Fibroblast of skin of abdomen (primary cell): ENCODE measurements around the gene OR10A2. TPM values are rescaled to one million over a fixed set of nuclear protein-coding genes. Genes with fewer than 3 reads are reported as not detected.
"Not testable (repeated sequence)": the region's sequence is repeated elsewhere in the genome, so short reads cannot be mapped to it uniquely, and the experiment has no call there.

Experiments used
- DNase-seq: peaks from one replicate; pipeline ENCODE4 v3.0.0-alpha.2; 2013
- polyA plus RNA-seq, 2 experiments: library from polyadenylated mRNA; unstranded; fragments of 120-200 nt; gene quantifications; one replicate each; pipeline ENCODE4 v1.2.1, GENCODE V29; 2013; ENCODE audit not compliant: insufficient read length in 2 of 2

OR10A2 gene, protein sequence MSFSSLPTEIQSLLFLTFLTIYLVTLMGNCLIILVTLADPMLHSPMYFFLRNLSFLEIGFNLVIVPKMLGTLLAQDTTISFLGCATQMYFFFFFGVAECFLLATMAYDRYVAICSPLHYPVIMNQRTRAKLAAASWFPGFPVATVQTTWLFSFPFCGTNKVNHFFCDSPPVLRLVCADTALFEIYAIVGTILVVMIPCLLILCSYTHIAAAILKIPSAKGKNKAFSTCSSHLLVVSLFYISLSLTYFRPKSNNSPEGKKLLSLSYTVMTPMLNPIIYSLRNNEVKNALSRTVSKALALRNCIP
- polyA plus RNA-seq (2013, experiment 1 of 2; ENCODE audit: insufficient read length) = not detected
- not detected for polyA plus RNA-seq (2013, experiment 2 of 2; ENCODE audit: insufficient read length)

DNA sequence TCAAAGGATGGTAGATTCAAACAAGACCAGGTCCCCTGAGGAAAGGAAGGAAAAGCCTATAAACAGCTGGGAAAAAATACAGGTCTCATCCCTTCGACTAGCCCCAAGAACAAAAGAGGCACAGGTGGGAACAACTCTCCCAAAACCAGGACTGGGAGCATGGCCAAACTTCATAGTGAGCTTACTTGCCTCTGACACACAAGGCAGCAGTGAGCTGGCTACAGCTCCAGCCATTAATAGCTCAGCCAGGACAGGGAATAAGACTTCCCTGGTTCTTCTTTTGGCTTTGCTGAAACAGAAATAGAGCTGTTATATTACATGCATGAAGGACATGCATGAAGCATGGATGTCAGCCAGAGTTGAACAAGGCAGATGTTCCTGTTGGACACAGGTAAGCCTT is at the start of gene OR10A2:
Gene OR10A2 (plus strand): TSS at position 97 of the 400 bp plus-strand sequence. CDS start 6,698 bp downstream, outside the sequence.
- no peak for DNase-seq

DNA sequence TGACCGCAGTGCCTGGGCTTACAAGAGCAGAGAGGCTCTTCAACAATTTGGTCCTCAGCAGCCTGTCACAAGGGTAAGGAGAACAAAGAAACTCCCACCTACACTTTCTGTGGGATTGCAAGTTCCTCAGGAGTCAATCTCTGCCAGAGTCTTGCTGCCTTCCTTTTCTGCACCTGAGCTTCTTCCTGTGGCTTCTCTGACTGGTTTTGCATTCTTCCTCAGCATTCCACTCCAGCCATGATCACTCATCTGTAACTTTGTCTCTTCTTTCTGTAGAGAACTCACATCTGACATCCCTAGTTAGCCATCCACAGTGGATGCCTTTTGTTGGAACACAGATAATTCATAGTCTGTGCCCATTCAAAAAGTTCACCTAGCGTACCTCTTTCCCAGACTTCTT is 49.2 kb upstream of the OR10A2 start:
- DNase-seq = no peak

DNA sequence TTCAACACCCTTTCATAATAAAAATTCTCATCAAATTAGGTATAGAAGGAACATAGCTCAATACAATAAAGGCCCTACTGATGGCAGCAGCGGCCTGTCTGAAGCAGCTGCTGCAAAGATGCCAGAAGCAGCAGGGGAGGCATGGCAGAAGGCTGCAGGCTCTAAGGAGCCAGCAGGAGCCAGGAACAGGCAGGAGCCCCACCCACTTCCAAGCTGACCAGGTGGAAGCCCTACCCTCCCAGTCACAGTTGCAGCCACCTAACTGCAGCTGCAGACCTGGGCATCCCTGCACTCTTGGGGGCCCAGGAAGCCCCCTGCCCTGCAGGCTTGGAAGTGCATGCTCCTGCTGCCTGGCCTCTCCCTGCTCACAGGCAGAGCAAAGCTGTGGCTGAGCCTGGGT is 45.2 kb upstream of the OR10A2 start:
- DNase-seq = no peak

DNA sequence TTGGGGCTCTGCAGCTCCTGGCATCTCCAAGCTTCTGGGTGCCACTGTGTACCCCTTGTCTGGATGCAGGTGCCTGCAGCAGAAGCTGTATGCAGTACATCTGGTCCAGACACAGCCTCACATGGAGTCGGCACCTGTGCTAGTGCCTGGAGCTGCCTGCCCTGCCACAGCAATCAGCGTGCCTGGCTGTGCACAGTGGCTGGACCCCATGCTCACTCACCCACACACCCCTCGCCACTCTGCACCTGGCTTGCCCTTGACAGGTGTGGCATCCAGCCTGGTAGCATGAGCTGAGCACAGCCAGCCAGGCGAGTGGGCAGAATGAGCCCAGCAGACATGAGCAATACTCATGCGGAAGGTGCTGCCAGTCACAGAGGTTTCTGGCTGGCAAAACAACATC is 43.9 kb upstream of the OR10A2 start:
- DNase-seq = no peak

DNA sequence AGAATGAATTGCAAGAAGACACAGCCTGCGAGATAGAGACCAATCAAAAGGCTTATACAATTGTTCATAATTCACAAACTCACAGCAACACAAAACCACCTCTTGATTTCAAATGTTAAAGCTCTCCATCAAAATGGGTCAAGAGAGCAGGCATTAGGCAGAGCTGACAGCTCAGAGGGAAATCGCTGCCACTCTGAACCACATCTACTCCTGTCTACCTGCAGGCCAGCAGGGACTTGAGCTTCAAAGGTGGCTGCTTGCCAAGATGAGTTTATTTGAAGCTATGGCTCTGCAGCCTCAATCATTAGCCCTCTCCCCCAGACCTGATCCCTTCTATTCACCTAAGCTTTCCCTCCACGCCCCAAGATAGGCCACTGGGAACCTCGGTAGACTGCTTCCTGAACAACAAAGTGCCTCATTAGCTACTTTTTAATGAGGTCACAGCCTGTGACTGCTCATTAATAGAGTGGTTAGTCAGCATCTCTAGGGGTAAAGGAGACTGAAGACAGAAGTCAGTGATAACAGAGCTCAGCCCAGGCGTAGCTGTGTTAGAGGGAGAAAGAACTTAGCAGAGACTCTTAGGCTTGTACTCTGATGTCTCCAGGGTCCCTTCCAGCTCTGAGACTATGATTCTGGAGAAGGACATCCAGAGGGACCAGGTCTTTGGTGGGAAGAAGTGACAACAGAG is 38.6 kb upstream of the OR10A2 start:
- DNase-seq = no peak

DNA sequence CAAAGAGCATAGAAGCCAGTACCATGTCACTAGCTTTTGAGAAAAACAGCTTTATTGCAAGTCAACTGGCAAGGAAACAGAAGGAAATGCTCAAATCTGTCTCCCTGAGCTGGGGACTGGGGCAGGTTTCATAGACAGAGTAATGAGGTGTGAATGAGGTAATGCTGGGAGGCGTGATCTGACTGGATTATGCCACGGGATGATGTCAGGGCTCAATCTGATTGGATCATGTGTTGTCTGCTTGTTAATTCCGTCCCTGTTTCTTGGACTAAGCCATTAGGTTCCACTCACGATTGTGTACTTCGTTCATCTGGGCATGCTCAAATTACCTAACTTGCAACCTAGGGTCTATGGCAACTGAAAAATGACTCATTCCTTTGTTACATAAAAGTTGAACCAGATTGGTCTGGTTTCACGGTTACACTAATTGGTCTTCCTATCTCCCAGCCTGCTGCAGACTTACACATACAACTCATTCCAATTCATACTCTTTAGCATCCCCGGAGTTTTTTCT is 37.6 kb upstream of the OR10A2 start:
- no peak for DNase-seq

DNA sequence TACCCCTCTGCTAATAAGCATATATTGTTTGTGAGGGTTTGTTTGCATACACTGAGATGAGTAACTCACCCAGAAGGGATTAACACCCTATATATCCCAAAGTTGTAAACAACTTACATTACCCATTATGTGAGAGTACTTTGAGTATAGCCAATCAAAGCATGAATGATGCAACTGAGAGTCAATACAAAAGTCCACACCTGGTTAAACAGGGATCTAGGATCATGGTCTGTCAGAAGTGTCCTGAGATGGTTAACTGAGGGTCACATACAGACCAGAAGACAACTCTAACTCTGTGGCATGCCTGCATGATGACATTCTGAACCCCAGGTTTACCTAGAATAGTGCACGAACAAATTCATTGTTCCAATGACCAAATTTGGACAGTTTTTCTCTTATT is 34.8 kb upstream of the OR10A2 start:
- DNase-seq = no peak

DNA sequence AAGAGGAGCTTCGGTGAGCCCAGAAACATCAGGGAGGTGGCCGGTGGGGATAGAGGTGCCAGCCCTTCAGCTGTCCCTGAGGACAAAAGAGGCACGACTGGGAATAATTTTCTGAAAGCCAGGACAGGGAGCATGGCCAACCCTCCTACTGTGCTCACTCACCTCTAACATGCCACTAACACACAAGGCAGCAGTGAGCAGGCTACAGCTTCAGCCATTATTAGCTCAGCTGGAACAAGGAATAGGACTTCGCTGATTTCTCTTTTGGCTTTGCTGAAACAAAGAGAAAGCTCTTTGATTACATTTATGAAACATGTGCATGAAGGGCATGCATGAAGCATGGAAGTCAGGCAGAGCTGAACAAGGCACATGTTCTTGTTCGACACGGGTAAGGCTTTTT is 29.5 kb upstream of the OR10A2 start:
- no peak for DNase-seq

DNA sequence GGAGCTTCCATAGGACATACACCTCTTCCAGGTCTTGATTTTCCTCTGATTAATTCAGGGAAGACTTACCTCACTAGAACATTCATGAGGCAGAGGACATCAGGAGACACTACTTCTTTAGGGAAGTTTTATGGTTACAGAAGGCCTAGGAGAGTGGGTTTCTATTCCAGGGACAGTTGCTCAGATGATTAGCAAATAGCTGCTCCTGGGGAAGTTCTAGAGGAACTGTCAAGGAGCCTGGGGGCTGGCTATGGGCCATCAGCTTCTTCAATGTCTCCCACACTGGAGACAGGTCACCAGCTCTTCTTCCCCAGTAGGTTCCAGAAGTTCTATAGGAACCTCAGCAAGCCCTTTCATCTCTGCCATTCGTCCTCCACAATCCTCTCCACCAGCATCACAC is 28.8 kb upstream of the OR10A2 start:
- no peak for DNase-seq

DNA sequence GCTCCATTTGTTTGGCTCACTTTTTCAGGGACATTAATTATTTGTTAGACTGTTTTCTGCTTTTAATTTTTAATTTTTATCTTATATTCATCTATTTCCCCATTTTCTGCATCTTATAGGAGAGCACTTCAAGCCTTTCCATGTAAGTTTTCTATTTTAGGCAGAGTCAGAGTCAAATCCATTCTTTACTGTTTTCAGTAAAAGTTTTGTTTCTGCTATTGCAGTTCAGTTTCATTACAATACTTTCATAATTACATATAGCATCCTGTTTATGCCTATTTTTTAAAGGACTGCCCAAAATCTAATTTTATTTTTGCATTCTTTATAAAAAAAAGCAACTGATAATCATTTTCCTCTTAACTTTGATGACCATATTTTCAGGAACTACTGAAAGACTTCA is 21.2 kb upstream of the OR10A2 start:
- no peak for DNase-seq

DNA sequence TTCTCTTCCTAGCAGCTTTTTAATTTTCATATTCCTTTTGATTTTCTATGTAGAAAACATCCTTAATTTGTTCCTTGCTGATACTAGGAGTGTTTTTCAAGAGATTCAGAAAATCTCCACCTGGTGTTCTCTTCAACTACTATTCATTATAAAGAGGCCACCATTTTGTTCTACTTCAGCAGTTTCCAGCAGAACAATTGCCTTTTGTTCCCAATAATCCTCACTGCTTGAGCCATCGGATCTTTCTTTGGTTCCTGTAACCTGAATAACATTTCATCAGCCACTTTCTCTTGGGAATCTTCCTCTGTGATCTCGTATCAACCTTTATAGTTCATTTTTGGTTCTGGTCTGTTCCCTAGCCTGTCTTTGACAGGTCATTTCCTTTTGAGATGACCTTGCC is 19.2 kb upstream of the OR10A2 start:
- no peak for DNase-seq

DNA sequence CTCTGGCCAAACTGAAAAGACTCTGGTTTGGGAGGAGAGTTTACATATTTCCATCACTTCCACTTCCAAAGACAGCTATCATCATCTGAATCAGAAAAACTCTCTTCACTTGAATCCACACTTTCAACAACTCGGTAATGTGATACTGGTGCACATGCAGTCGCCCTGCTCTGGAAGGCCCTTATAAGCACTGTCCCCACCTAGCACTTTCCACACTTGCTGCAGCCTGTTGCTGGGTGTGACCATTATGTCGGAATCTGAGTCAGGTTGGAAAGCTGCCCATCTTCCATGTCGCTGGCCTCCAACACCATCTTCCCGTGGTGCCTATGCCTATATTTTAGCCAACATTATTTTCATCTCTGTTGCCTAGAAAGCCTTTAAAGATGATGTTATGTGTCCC is 18.5 kb upstream of the OR10A2 start:
- no peak for DNase-seq

DNA sequence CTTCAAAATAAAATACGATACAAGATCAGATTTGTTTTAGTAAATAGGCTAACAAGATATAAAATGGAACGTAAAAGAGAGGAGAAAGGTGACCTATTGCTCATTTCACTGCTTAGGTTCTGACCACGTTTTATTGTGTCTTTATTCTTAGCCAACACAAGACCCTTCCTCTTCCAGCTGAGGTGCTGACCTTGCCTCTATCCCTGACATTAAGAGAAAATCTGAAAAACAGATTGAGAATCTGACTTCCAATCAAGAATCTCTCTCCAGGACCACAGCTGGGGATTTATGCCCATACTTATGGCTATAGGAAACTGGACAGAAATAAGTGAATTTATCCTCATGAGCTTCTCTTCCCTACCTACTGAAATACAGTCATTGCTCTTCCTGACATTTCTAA is 17.5 kb upstream of the OR10A2 start, which contains the start of gene OR10A5:
Gene OR10A5 (plus strand): TSS at position 301 of the 400 bp plus-strand sequence. CDS start 0 bp downstream, at position 301.
- DNase-seq = no peak

DNA sequence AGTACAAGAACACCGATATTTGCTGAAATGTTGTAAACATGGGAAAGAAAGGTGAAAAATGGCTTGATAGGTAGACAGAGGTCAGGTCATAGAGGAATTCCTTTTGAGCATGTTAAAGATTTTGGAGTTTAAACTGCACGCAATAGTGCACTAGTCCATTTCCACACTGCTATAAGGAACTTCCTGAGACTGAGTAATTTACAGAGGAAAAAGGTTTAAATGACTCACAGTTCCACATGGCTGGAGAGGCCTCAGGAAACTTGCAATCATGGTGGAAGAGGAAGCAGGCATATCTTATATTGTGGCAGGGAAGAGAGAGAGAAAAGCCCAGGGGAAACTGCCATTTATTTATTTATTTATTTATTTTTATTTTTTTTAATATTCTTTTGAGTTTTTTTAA is 12.3 kb upstream of the OR10A2 start:
- no peak for DNase-seq

DNA sequence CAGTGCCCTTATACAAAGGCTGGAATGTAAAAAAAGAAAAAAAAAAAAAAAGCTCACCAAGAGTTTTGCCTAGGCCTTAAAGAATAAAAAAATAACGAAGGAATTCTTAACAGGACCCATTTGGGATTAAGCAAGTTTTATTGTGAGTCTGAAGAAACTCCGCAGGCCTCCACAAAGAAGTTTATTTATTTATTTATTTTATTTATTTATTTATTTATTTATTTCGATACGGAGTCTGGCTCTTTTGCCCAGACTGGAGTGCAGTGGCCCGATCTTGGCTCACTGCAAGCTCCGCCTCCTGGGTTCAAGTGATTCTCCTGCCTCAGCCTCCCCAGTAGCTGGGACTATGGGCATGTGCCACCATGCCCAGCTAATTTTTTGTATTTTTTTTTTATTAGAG is 8.1 kb upstream of the OR10A2 start:
- not testable (repeated sequence) for DNase-seq

DNA sequence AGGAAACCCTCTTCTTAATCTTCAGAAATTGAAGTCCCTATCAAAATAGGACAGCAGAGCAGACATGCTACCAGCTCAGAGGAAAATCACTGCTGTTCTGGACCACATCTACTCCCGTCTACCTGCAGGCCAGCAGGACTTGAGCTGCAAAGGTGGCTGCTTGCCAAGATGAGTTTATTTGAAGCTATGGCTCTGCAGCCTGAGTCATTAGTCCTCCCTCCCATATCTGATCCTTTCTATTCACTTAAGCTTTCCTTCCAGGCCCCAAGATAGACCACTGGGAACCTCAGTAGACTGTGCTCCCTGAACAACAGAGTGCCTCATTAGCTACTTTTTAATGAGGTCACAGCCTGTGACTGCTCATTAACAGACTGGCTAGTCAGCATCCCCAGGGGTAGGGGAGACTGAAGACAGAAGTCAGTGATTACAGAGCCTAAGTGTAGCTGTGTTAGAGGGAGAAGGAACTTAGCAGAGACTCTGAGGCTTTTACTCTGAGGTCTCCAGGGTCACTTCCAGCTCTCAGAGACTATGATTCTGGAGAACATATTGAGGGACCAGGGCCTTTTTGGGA is 6.8 kb upstream of the OR10A2 start:
- peak; percentile 15 for DNase-seq

DNA sequence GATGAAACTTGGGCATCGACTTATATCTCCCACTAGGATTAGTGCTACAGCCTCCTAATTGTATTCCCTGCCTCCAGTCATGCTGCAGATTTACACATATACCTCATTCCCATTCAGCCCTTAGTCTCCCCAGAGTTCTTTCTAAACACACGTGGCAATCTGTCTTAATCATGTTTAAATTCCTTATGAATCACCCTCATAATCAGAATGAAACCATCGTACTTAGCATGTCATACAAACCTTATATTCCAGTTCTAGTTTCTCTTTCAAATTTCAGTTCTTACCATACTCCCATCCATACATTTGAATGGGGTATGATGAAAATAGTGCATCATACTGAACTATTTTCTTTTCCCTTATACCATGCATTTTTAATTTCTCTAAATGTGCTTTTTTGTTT is 6.0 kb upstream of the OR10A2 start:
- no peak for DNase-seq

DNA sequence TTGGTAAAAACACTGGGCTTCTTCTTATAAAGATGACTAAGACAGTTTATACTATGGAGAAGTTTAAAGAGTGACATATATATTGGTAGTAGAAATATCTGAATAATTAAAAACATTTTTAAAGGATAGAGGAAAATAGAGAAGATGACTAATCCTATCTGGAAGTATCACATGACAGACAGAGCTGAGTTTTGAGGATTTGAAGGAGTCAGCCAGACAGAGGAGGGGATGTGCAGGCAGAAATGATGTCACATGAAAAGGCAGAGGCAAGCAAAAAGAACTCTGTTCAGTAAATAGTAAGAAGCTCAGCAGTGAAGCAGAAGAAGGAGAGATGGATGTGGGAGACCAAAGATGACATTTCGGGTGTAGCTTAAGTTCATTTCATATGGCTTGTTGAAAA is 1.6 kb downstream of the OR10A2 start:
- DNase-seq = peak; percentile 29

DNA sequence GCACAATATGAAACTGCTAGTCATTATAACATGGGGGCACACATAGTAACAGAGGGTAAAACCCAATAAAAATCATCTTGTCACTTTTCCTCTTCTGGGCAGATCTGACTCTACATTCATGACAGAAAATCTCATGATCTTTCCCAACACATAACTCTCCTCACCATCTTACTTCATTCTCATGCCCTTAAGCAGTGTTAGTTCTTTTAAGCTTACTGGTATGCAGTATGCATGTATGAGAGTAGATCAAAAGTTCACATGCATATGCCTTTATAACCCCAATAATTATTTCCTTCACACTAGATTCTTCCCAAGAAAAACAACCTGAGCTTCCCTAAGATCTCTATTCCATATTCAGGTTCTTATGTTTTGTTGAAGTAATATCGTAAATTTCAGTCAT is 8.4 kb downstream of the OR10A2 start:
- DNase-seq = no peak

DNA sequence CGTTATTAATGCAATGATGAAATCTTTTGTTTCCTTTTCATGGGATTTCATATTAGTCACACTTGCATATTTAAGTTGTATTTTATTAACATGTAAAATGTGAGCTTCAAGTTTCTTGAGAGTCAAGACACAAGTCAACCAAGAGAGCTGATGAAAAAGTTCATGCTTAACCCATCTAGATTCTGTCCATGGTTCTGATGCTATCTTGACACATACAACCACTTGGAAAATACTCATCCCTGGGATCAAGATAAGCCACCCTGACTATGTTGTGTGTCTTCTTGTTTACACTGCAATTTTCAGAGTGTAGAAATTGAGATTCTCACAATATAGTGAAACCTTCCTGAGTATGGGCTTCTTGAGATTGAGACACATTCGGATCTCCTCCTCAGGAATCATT is 12.9 kb downstream of the OR10A2 start:
- no peak for DNase-seq

DNA sequence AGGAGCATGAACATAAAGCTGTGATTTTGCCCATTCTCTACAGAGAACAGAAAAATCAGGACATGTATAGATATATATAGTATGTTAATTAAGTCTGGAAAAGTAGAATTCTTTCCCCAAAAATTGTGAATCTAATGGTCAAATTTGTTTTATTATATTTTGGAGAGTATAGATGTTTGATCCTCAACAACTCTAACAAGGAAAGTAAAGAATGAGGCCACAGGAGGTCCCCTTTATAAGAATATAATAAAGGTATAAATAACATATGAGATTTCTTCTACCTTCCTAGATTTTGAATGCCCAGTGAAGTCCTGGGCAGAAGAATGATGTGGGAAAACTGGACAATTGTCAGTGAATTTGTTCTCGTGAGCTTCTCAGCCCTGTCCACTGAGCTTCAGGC is 13.5 kb downstream of the OR10A2 start, which contains the start of gene OR10A4:
Gene OR10A4 (plus strand): TSS at position 301 of the 400 bp plus-strand sequence. CDS start 23 bp downstream, at position 324.
- DNase-seq = no peak

DNA sequence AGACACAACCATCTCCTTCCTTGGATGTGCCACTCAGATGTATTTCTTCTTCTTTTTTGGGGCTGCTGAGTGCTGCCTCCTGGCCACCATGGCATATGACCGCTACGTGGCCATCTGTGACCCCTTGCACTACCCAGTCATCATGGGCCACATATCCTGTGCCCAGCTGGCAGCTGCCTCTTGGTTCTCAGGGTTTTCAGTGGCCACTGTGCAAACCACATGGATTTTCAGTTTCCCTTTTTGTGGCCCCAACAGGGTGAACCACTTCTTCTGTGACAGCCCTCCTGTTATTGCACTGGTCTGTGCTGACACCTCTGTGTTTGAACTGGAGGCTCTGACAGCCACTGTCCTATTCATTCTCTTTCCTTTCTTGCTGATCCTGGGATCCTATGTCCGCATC is 14.1 kb downstream of the OR10A2 start:
- no peak for DNase-seq

DNA sequence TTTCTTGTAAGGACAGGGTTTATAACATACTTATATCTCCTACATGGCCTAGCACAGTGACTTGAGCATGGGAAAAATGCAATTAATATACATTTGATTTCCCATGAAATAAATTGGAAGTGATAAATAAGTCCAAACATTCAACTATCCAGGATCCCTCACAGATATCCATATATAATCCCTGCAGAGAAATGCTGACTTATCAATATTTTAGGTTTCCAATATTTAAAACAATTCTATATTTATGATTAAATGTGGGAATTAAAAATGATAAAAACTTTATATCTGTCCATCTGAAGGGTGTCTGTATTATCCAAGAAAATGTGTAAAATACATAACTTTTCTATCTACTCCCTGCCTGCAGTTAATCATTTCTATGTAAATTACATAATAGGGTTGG is 19.9 kb downstream of the OR10A2 start:
- DNase-seq = no peak
